GM19438 (cell line): ENCODE data around the gene DAPP1.

Experiments
- ATAC-seq: cut with Tn5 transposase; IDR thresholded peaks from one replicate; pipeline ENCODE4 v1.9.1; 2021; ENCODE audit warnings: low read depth; ENCODE audit not compliant: unreplicated experiment

Gene DAPP1

GRCh38 chr4:99893839-99894160 is 77.2 kb downstream of the DAPP1 start:
- no peak for ATAC-seq

- peak; percentile 100 for ATAC-seq
Measured at GRCh38 chr4:99894161-99894997, 77.8 kb downstream of the DAPP1 start, which contains the start of gene LAMTOR3. Gene LAMTOR3 (minus strand): TSS chr4:99894427. CDS start chr4:99893963, 464 bp downstream.

- ATAC-seq = no peak
Measured at GRCh38 chr4:99894998-99895397, 78.4 kb downstream of the DAPP1 start.

GRCh38 chr4:99915449-99915848 is 98.8 kb downstream of the DAPP1 start:
- ATAC-seq = no peak

- no peak for ATAC-seq
Measured at GRCh38 chr4:99917575-99917974, 100.9 kb downstream of the DAPP1 start.

GRCh38 chr4:99918656-99919055 is 102.0 kb downstream of the DAPP1 start:
- ATAC-seq = no peak
